ENCODE measurements around the gene FAM3D.

Gene FAM3D

GRCh38 chr3:58657036-58657520 is 9.5 kb downstream of the FAM3D start:
- Histone ChIP-seq H3K4me3 (replicated peaks; ENCODE audit: low read depth, low read length) (no peak overlapping the region), H3K36me3 (ENCODE audit: control insufficient read depth, insufficient read depth, low read length) (no peaks in the 10 kb centered on the region), H3K27me3 (replicated peaks; ENCODE audit: control insufficient read depth, insufficient read depth, low read length) (no peaks in the 10 kb centered on the region; the same call in 1 of the 2 replicates)
- TF ChIP-seq, protein P1, sequence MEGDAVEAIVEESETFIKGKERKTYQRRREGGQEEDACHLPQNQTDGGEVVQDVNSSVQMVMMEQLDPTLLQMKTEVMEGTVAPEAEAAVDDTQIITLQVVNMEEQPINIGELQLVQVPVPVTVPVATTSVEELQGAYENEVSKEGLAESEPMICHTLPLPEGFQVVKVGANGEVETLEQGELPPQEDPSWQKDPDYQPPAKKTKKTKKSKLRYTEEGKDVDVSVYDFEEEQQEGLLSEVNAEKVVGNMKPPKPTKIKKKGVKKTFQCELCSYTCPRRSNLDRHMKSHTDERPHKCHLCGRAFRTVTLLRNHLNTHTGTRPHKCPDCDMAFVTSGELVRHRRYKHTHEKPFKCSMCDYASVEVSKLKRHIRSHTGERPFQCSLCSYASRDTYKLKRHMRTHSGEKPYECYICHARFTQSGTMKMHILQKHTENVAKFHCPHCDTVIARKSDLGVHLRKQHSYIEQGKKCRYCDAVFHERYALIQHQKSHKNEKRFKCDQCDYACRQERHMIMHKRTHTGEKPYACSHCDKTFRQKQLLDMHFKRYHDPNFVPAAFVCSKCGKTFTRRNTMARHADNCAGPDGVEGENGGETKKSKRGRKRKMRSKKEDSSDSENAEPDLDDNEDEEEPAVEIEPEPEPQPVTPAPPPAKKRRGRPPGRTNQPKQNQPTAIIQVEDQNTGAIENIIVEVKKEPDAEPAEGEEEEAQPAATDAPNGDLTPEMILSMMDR (IDR thresholded peaks at IDR 0.05; ENCODE audit: insufficient read depth, low read length, poor library complexity, severe bottlenecking) = no peak
- DNase-seq (ENCODE audit: extremely low read depth, insufficient read length) = no peak

DNA sequence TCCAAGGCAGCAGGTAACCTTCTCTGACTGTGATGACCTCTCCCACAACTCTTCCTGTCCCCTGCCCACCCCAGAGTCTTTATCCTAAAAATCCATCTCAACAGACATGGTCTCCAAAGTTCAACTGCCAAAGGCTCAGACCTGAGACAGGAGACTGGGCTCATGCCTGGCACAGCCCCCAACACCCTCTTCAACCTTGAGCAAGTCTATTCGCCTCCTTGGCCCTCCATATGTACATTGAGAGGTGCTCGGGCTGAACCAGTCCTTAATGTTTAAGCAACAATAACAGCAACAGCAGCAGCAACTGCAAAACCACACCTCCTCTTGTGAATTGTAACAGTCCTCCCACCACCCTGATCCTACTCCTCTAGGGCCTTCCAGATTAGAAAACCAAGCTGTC is 9.9 kb downstream of the FAM3D start:
- DNase-seq (ENCODE audit: extremely low read depth, insufficient read length) = no peak
- Histone ChIP-seq H3K4me3 (replicated peaks; ENCODE audit: low read depth, low read length) (no peak overlapping the region), H3K27me3 (replicated peaks; ENCODE audit: control insufficient read depth, insufficient read depth, low read length) (no peaks in the 10 kb centered on the region; the same call in 1 of the 2 replicates), H3K36me3 (ENCODE audit: control insufficient read depth, insufficient read depth, low read length) (no peaks in the 10 kb centered on the region)
- TF ChIP-seq, protein P1 (IDR thresholded peaks at IDR 0.05; ENCODE audit: insufficient read depth, low read length, poor library complexity, severe bottlenecking) = no peak

DNA sequence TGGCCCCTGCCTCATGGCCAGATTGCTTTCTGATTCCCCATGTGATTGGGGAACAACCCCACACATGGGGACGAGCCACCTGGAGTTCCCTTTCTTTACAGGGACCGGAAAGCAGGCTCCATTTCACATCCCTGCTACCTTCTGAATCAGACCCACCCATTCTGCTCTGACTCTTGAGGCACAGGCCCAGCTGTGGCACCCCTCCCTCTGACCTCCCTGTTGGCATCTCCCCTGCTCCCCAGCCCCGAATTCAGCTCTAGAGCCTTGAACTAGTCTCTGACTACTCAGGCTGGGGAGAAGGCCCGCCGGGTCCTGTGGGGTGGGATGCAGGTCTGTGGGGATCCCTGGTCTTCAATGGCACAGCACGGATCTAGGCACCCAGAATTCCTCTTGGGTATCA is 12.1 kb downstream of the FAM3D start:
- H3K27me3 ChIP-seq (replicated peaks; ENCODE audit: control insufficient read depth, insufficient read depth, low read length) = no peaks in the 10 kb centered on the region; the same call in 1 of the 2 replicates
- no peak for DNase-seq (ENCODE audit: extremely low read depth, insufficient read length)
- no peaks in the 10 kb centered on the region for H3K36me3 ChIP-seq (ENCODE audit: control insufficient read depth, insufficient read depth, low read length)
- H3K4me3 ChIP-seq (replicated peaks; ENCODE audit: low read depth, low read length) = no peak overlapping the region
- TF ChIP-seq, protein P1 (IDR thresholded peaks at IDR 0.05; ENCODE audit: insufficient read depth, low read length, poor library complexity, severe bottlenecking) = no peak

DNA sequence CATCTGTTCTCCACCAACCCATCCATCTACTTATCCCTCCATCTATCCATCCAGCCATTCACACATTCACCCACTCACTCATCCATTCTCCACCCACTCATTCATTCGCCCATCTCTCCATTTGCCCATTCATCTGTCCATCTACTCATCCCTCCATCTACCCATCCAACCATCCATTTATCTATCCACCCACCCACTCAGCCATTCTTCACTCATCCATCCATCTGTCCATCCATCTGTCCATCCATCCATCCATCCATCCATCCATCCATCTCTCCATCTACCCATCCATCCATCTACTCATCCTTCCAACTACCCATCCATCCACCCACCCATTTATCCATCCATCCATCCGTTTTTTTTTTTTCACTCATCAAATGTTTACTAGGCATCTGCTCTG is 13.9 kb downstream of the FAM3D start:
- Histone ChIP-seq H3K36me3 (ENCODE audit: control insufficient read depth, insufficient read depth, low read length) (no peaks in the 10 kb centered on the region), H3K27me3 (replicated peaks; ENCODE audit: control insufficient read depth, insufficient read depth, low read length) (no peaks in the 10 kb centered on the region; the same call in 1 of the 2 replicates), H3K4me3 (replicated peaks; ENCODE audit: low read depth, low read length) (no peak overlapping the region)
- TF ChIP-seq, protein P1 (IDR thresholded peaks at IDR 0.05; ENCODE audit: insufficient read depth, low read length, poor library complexity, severe bottlenecking) = no peak
- no peak for DNase-seq (ENCODE audit: extremely low read depth, insufficient read length)

DNA sequence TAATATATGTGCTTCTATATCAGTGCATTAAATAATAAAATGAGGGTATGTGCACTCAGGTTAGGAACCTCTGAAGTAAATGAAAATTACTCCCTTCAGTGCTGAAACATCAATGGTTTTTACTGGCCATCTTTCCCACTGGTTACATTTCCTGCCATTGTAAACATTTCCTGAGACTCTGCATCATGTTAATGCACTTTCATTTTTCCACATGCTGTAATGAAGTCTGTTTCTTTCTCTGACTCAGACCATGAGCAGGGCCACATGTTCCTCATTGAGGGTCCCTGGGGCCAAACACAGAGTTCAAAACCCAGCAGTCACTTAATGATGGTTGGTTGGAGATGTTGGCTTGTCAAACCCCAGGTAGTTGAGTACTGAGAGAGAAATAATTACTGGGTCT is 15.3 kb downstream of the FAM3D start:
- H3K36me3 ChIP-seq (ENCODE audit: control insufficient read depth, insufficient read depth, low read length) = no peaks in the 10 kb centered on the region
- no peak for DNase-seq (ENCODE audit: extremely low read depth, insufficient read length)
- TF ChIP-seq, protein P1 (IDR thresholded peaks at IDR 0.05; ENCODE audit: insufficient read depth, low read length, poor library complexity, severe bottlenecking) = no peak
- H3K27me3 ChIP-seq (replicated peaks; ENCODE audit: control insufficient read depth, insufficient read depth, low read length) = no peaks in the 10 kb centered on the region; the same call in 1 of the 2 replicates
- no peak overlapping the region for H3K4me3 ChIP-seq (replicated peaks; ENCODE audit: low read depth, low read length)

Data from GM06990 (cell line).